HEK293 (cell line): ENCODE results near the gene WDR72.

Experiments
- CTCF ChIA-PET: fragments of 350-600 bp; formaldehyde crosslinking; extraction: SDS; loops from one replicate; lab custom pipeline; 2021; ENCODE audit warnings: antibody characterized with exemption; lab: Yijun Ruan, JAX
- POLR2A ChIA-PET: fragments of 300-600 bp; formaldehyde crosslinking; extraction: SDS; loops from one replicate; lab custom pipeline; 2020; ENCODE audit warnings: antibody characterized with exemption, inconsistent platforms; lab: Yijun Ruan, JAX
- H3K27ac ChIP-seq: fragments of 200-500 bp; sonication (Bioruptor generic); 2 replicates; pipeline ENCODE4 v1.5.1; 2014; ENCODE audit warnings: low read depth, low read length, control low read depth, inconsistent platforms; ENCODE audit errors: extremely low read depth
- H3K36me3 ChIP-seq, 2 experiments: fragments of 200-500 bp in 1 of 2; sonication (Bioruptor generic) in 1 of 2; 1 replicate in 1 of 2; 2 replicates in 1 of 2; pipeline ENCODE4 v1.5.1; 2014 to 2017; ENCODE audit warnings: inconsistent platforms in 2 of 2, low read length in 2 of 2; ENCODE audit not compliant: control insufficient read depth in 2 of 2, insufficient read depth in 1 of 2
- H3K4me1 ChIP-seq: fragments of 200-500 bp; sonication (Bioruptor generic); 2 replicates; pipeline ENCODE4 v1.5.1; 2014; ENCODE audit warnings: mild to moderate bottlenecking, low read length, inconsistent platforms; ENCODE audit not compliant: control insufficient read depth, insufficient read depth
- H3K4me3 ChIP-seq: 2 replicates; pipeline ENCODE4 v1.5.1; 2011; ENCODE audit warnings: low read depth, mild to moderate bottlenecking, control low read depth, low read length, moderate library complexity
- H3K9me3 ChIP-seq: fragments of 200-500 bp; sonication (Bioruptor generic); 2 replicates; pipeline ENCODE4 v1.5.1; 2014; ENCODE audit warnings: low read depth, low read length, inconsistent platforms; ENCODE audit not compliant: control insufficient read depth, insufficient read depth
- KLF16 ChIP-seq: fragments of 450-650 bp; formaldehyde crosslinking; IDR thresholded peaks from 2 replicates; pipeline ENCODE4 v1.5.1; 2017; ENCODE audit warnings: missing biosample characterization, missing genetic modification characterization
- KLF8 ChIP-seq: fragments of 450-650 bp; formaldehyde crosslinking; IDR thresholded peaks from 2 replicates; pipeline ENCODE4 v1.5.1; 2016; ENCODE audit warnings: missing biosample characterization, missing genetic modification characterization
- OSR2 ChIP-seq: fragments of 450-650 bp; formaldehyde crosslinking; IDR thresholded peaks from 2 replicates; pipeline ENCODE4 v1.5.1; 2016; ENCODE audit warnings: missing biosample characterization, missing genetic modification characterization
- OVOL3 ChIP-seq: fragments of 450-650 bp; formaldehyde crosslinking; IDR thresholded peaks from 2 replicates; pipeline ENCODE4 v1.5.1; 2016; ENCODE audit warnings: missing biosample characterization, missing genetic modification characterization
- SCRT2 ChIP-seq: fragments of 450-650 bp; formaldehyde crosslinking; IDR thresholded peaks from 2 replicates; pipeline ENCODE4 v1.5.1; 2016; ENCODE audit warnings: missing biosample characterization, missing genetic modification characterization
- ZEB2 ChIP-seq: fragments of 450-650 bp; formaldehyde crosslinking; IDR thresholded peaks from 2 replicates; pipeline ENCODE4 v1.5.1; 2016; ENCODE audit warnings: missing biosample characterization, missing genetic modification characterization
- ZNF114 ChIP-seq: fragments of 450-650 bp; formaldehyde crosslinking; IDR thresholded peaks from 2 replicates; pipeline ENCODE4 v1.5.0; 2017; ENCODE audit warnings: missing biosample characterization, missing genetic modification characterization
- ZNF133 ChIP-seq: fragments of 450-650 bp; formaldehyde crosslinking; IDR thresholded peaks from 2 replicates; pipeline ENCODE4 v1.5.1; 2016; ENCODE audit warnings: missing biosample characterization, missing genetic modification characterization
- ZNF221 ChIP-seq: fragments of 450-650 bp; formaldehyde crosslinking; IDR thresholded peaks from 2 replicates; pipeline ENCODE4 v1.5.1; 2017; ENCODE audit warnings: missing biosample characterization, missing genetic modification characterization, borderline replicate concordance
- ZNF394 ChIP-seq: fragments of 450-650 bp; formaldehyde crosslinking; IDR thresholded peaks from 2 replicates; pipeline ENCODE4 v1.5.1; 2016; ENCODE audit warnings: missing biosample characterization, missing genetic modification characterization, mild to moderate bottlenecking, moderate library complexity, borderline replicate concordance
- ZNF423 ChIP-seq: fragments of 450-650 bp; formaldehyde crosslinking; IDR thresholded peaks from 2 replicates; pipeline ENCODE4 v1.5.1; 2016; ENCODE audit warnings: missing biosample characterization, missing genetic modification characterization
- ZNF48 ChIP-seq: fragments of 450-650 bp; formaldehyde crosslinking; IDR thresholded peaks from 2 replicates; pipeline ENCODE4 v1.5.1; 2016; ENCODE audit warnings: missing biosample characterization, missing genetic modification characterization
- ZNF514 ChIP-seq: fragments of 450-650 bp; formaldehyde crosslinking; IDR thresholded peaks from 2 replicates; pipeline ENCODE4 v1.5.1; 2016; ENCODE audit warnings: missing biosample characterization, missing genetic modification characterization
- ZNF521 ChIP-seq: fragments of 450-650 bp; formaldehyde crosslinking; IDR thresholded peaks from 2 replicates; pipeline ENCODE4 v1.5.1; 2017; ENCODE audit warnings: missing biosample characterization, mild to moderate bottlenecking, missing genetic modification characterization
- ZNF555 ChIP-seq: fragments of 450-650 bp; formaldehyde crosslinking; conservative IDR thresholded peaks from 2 replicates; pipeline ENCODE4 v1.5.1; 2017; ENCODE audit warnings: missing biosample characterization, mild to moderate bottlenecking, missing genetic modification characterization, inconsistent platforms
- ZNF621 ChIP-seq: fragments of 450-650 bp; formaldehyde crosslinking; IDR thresholded peaks from 2 replicates; pipeline ENCODE4 v1.5.1; 2017; ENCODE audit warnings: missing biosample characterization, missing genetic modification characterization
- ZNF654 ChIP-seq: fragments of 450-650 bp; formaldehyde crosslinking; IDR thresholded peaks from 2 replicates; pipeline ENCODE4 v1.5.1; 2016; ENCODE audit warnings: low read depth, missing biosample characterization, missing genetic modification characterization
- ZNF707 ChIP-seq: fragments of 450-650 bp; formaldehyde crosslinking; IDR thresholded peaks from 2 replicates; pipeline ENCODE4 v1.5.1; 2016; ENCODE audit warnings: missing biosample characterization, missing genetic modification characterization
- ZNF76 ChIP-seq: fragments of 450-650 bp; formaldehyde crosslinking; IDR thresholded peaks from 2 replicates; pipeline ENCODE4; 2016; ENCODE audit warnings: low read depth, missing biosample characterization, missing genetic modification characterization, borderline replicate concordance
- ZNF777 ChIP-seq: fragments of 450-650 bp; formaldehyde crosslinking; IDR thresholded peaks from 2 replicates; pipeline ENCODE4 v1.5.1; 2017; ENCODE audit warnings: missing biosample characterization, missing genetic modification characterization, borderline replicate concordance
- TF ChIP-seq, protein P1 (sequence below): fragments of 450-650 bp; formaldehyde crosslinking; IDR thresholded peaks from 2 replicates; pipeline ENCODE4 v1.5.1; 2017; ENCODE audit warnings: missing biosample characterization, missing genetic modification characterization
- TF ChIP-seq, protein P2 (sequence below): fragments of 450-650 bp; formaldehyde crosslinking; IDR thresholded peaks from 2 replicates; pipeline ENCODE4 v1.5.1; 2016; ENCODE audit warnings: missing biosample characterization, missing genetic modification characterization
- TF ChIP-seq, protein P3 (sequence below): fragments of 450-650 bp; formaldehyde crosslinking; IDR thresholded peaks from 2 replicates; pipeline ENCODE4 v1.5.1; 2016; ENCODE audit warnings: missing biosample characterization, missing genetic modification characterization, low read depth

Gene WDR72

DNA sequence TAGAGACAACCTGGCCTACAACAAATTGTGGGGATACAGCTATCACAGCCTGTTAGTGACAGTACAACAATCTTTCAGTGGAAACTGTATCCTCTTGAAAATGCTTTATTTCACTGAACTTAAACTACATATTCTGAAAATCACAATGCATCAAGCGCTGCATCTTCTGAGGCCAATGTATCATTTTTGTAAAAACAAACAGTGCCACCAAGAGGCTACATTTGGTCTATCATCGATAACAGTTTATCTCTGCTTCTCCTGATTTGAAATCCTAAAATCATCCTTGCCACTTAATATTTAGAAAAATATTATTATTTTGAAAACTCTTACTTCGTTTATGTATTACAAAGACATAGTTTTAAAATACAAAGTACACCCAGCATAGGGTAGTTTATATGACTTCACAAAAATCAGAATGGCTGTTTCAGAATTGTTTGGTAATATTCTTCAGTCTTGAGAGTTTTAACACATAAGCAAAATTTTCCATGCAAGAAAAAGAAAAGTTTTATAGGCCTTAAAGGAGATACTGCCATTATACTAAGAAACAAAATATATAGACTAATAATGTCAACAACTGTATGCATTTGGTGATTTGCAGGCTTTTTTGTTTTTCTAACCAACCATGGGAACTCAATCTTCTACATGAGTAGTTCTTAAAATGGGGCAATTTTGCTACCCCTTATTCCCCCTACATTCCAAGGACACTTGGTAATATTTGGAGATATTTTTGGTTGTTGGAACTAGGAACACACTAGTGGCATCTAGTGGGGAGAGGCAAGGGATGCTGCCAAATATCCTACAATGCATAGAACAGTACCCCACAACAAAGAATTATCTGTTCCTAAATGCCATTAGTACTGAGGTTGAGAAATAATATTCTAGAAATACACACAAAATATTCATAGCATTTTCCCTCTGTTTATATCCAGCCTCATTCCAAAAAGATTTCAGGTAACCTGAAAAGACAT, 42.3 kb downstream of the WDR72 start:
- H3K27ac ChIP-seq: no peak overlapping the region
- no peaks in the 10 kb centered on the region for H3K4me1 ChIP-seq
- H3K9me3 ChIP-seq: no peaks in the 10 kb centered on the region
- POLR2A ChIA-PET: no interaction called here
- H3K4me3 ChIP-seq: no peak overlapping the region
- CTCF ChIA-PET: interaction anchor here (0.7 to 1.0 kb wide), 5 partner anchors 660 to 1384 kb away, joined by 3 to 4 read pairs (median 3); no protein-coding TSS in a partner anchor
- no peaks in the 10 kb centered on the region for H3K36me3 ChIP-seq
- TF ChIP-seq ZNF221 (no peak), ZNF654 (tag by site-specific recombination) (peak; percentile 43)

DNA sequence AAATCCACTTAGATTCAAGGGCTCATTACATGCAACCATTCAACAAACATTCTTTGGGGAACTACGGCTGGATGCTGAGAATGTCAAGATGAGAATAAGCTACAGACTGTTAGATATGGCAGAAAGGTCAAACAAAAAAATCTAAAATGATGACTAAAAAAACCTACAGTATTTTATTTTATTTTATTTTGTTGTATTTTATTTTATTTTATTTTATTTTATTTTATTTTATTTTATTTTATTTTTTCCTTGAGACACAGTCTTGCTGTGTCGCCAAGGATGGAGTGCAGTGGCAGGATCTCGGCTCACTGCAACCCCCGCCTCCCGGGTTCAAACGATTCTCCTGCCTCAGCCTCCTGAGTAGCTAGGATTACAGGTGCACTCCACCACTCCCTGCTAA, 46.2 kb downstream of the WDR72 start:
- H3K4me1 ChIP-seq: no peaks in the 10 kb centered on the region
- no peaks in the 10 kb centered on the region for H3K36me3 ChIP-seq
- TF ChIP-seq ZNF621 (tag by site-specific recombination): no peak
- TF ChIP-seq ZNF555 (tag by site-specific recombination): no peak
- TF ChIP-seq OVOL3 (tag by site-specific recombination): no peak
- TF ChIP-seq ZNF521 (tag by site-specific recombination): no peak
- no peak for TF ChIP-seq ZNF76 (tag by site-specific recombination)
- no peak for TF ChIP-seq ZNF707 (tag by site-specific recombination)
- TF ChIP-seq ZNF514 (tag by site-specific recombination): no peak
- TF ChIP-seq, protein P1, sequence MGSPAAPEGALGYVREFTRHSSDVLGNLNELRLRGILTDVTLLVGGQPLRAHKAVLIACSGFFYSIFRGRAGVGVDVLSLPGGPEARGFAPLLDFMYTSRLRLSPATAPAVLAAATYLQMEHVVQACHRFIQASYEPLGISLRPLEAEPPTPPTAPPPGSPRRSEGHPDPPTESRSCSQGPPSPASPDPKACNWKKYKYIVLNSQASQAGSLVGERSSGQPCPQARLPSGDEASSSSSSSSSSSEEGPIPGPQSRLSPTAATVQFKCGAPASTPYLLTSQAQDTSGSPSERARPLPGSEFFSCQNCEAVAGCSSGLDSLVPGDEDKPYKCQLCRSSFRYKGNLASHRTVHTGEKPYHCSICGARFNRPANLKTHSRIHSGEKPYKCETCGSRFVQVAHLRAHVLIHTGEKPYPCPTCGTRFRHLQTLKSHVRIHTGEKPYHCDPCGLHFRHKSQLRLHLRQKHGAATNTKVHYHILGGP: no peak
- TF ChIP-seq KLF16 (tag by site-specific recombination): no peak
- TF ChIP-seq OSR2 (tag by site-specific recombination): no peak
- TF ChIP-seq ZNF114 (tag by site-specific recombination): no peak
- no peak overlapping the region for H3K4me3 ChIP-seq
- H3K27ac ChIP-seq: no peak overlapping the region
- POLR2A ChIA-PET: no interaction called here
- no peaks in the 10 kb centered on the region for H3K9me3 ChIP-seq
- CTCF ChIA-PET: interaction anchor here (0.7 kb wide), 1 partner anchor 968 kb away, joined by 3 read pairs; no protein-coding TSS in a partner anchor

DNA sequence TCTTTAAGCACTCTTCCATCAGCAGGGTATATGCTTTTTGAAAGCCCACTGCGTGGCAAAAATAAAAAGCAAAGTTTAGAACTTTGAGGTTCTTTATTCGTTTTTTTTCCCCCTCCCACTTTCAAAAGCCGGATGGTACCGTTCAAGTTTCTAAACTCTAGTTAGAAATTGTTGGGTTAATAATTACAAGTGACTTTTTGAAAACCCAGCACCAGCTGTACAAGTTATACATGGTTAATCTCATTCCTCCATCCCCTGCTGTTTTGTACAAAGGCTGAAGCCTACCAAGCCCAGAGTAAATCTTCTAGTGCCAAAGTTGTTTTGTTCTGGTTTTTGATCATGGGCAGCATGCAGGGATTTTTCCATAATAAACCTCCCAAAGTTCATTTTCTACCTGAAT, 48.6 kb downstream of the WDR72 start:
- H3K36me3 ChIP-seq: no peaks in the 10 kb centered on the region
- H3K9me3 ChIP-seq: no peaks in the 10 kb centered on the region
- CTCF ChIA-PET: no interaction called here
- POLR2A ChIA-PET: no interaction called here
- no peak overlapping the region for H3K27ac ChIP-seq
- no peak overlapping the region for H3K4me3 ChIP-seq
- no peaks in the 10 kb centered on the region for H3K4me1 ChIP-seq
- TF ChIP-seq KLF8 (no peak), ZNF423 (tag by site-specific recombination) (no peak), ZNF394 (tag by site-specific recombination) (no peak), KLF16 (tag by site-specific recombination) (no peak), ZNF48 (tag by site-specific recombination) (no peak), ZEB2 (tag by site-specific recombination) (no peak), ZNF777 (tag by site-specific recombination) (no peak), SCRT2 (tag by site-specific recombination) (no peak), ZNF133 (tag by site-specific recombination) (no peak)
- TF ChIP-seq, protein P2, sequence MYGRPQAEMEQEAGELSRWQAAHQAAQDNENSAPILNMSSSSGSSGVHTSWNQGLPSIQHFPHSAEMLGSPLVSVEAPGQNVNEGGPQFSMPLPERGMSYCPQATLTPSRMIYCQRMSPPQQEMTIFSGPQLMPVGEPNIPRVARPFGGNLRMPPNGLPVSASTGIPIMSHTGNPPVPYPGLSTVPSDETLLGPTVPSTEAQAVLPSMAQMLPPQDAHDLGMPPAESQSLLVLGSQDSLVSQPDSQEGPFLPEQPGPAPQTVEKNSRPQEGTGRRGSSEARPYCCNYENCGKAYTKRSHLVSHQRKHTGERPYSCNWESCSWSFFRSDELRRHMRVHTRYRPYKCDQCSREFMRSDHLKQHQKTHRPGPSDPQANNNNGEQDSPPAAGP: no peak
- TF ChIP-seq, protein P3, sequence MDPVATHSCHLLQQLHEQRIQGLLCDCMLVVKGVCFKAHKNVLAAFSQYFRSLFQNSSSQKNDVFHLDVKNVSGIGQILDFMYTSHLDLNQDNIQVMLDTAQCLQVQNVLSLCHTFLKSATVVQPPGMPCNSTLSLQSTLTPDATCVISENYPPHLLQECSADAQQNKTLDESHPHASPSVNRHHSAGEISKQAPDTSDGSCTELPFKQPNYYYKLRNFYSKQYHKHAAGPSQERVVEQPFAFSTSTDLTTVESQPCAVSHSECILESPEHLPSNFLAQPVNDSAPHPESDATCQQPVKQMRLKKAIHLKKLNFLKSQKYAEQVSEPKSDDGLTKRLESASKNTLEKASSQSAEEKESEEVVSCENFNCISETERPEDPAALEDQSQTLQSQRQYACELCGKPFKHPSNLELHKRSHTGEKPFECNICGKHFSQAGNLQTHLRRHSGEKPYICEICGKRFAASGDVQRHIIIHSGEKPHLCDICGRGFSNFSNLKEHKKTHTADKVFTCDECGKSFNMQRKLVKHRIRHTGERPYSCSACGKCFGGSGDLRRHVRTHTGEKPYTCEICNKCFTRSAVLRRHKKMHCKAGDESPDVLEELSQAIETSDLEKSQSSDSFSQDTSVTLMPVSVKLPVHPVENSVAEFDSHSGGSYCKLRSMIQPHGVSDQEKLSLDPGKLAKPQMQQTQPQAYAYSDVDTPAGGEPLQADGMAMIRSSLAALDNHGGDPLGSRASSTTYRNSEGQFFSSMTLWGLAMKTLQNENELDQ (tag by site-specific recombination): no peak
